K562 (cell line): Measurements from ENCODE around the gene PTBP3. TPM values are rescaled to one million over a fixed set of nuclear protein-coding genes. Genes with fewer than 3 reads are reported as not detected.

Experiments used
- ATAC-seq: fragments of 200-7000 bp; cut with Tn5 transposase; 3 replicates; pipeline ENCODE4 v1.9.1; 2020; ENCODE audit warnings: moderate library complexity
- BruUV-seq: library from RNA; stranded (reverse); fragments of 400-500 nt; replicated peaks from 2 replicates; lab custom pipeline; 2021; lab: Mats Ljungman, UMichigan
- CTCF ChIA-PET: fragments of 300-600 bp; formaldehyde crosslinking; extraction: SDS; loops from one replicate; lab custom pipeline; 2021; ENCODE audit warnings: low intra/inter-chr PET ratio; lab: Yijun Ruan, JAX
- POLR2A ChIA-PET: fragments of 300-600, 350-650 bp; sonication (Branson Sonifier 250); formaldehyde crosslinking; extraction: SDS; loops from one replicate; lab custom pipeline; 2021; ENCODE audit warnings: antibody characterized with exemption, inconsistent platforms; lab: Yijun Ruan, JAX
- DNase-seq, 4 experiments: peaks; one replicate each; pipeline versions ENCODE4 v3.0.0 to v3.0.0-alpha.2; 2011 to 2018; ENCODE audit warnings: low spot score in 3 of 4, mixed read lengths in 3 of 4; ENCODE audit errors: extremely low read depth in 1 of 4
- FAIRE-seq: peaks from 2 replicates; lab custom pipeline; 2011; peaks lifted over from hg19 to GRCh38; lab: Jason Lieb, UNC
- H2AFZ ChIP-seq: 2 replicates; pipeline ENCODE4 v1.6.0; 2011; ENCODE audit warnings: low read depth, low read length, control low read depth, inconsistent platforms
- H3K27ac ChIP-seq: fragments of 200-600 bp; 3 replicates; pipeline ENCODE4 v1.8.0; 2011; ENCODE audit warnings: low read depth, mild to moderate bottlenecking, control low read depth, inconsistent platforms, low read length, moderate library complexity, mixed read lengths; ENCODE audit errors: extremely low read depth
- H3K27me3 ChIP-seq, 2 experiments: fragments of 300-600 bp in 1 of 2; 2 replicates in 1 of 2; 3 replicates in 1 of 2; pipeline versions ENCODE4 v1.6.0 to v1.8.0; 2011; ENCODE audit warnings: inconsistent platforms in 2 of 2, low read length in 2 of 2, mild to moderate bottlenecking in 1 of 2, mixed read lengths in 1 of 2, moderate library complexity in 1 of 2; ENCODE audit not compliant: control insufficient read depth in 2 of 2, insufficient read depth in 2 of 2
- H3K36me3 ChIP-seq: fragments of 300-600 bp; 3 replicates; pipeline ENCODE4 v1.8.0; 2011; ENCODE audit warnings: mild to moderate bottlenecking, low read length, inconsistent platforms; ENCODE audit not compliant: control insufficient read depth, insufficient read depth
- H3K4me1 ChIP-seq, 2 experiments: fragments of 200-600 bp in 1 of 2; replicated peaks in 1 of 2; 2 replicates in 1 of 2; 3 replicates in 1 of 2; pipeline versions ENCODE4 v1.5.1 to v1.8.0; 2011; ENCODE audit warnings: inconsistent platforms in 2 of 2, low read length in 2 of 2, mild to moderate bottlenecking in 1 of 2, mixed read lengths in 1 of 2, moderate library complexity in 1 of 2; ENCODE audit not compliant: control insufficient read depth in 2 of 2, insufficient read depth in 2 of 2
- H3K4me2 ChIP-seq: 2 replicates; pipeline ENCODE4 v1.6.1; 2011; ENCODE audit warnings: low read length, control low read depth, inconsistent platforms, mixed read lengths; ENCODE audit not compliant: insufficient read depth
- H3K4me3 ChIP-seq: fragments of 200-600 bp; sonication (generic), shearing (Covaris generic); 2 replicates; pipeline ENCODE4 v1.5.1; 2016; ENCODE audit warnings: control low read depth, inconsistent platforms
- H3K79me2 ChIP-seq: fragments of 200-600 bp; 3 replicates; pipeline ENCODE4 v1.8.0; 2011; ENCODE audit warnings: low read length, inconsistent platforms; ENCODE audit not compliant: control insufficient read depth, insufficient read depth
- H3K9ac ChIP-seq, 2 experiments: 2 replicates each; pipeline versions ENCODE4 v1.6.0 to v1.6.1; 2011; ENCODE audit warnings: low read depth in 2 of 2, low read length in 2 of 2, control low read depth in 1 of 2, inconsistent platforms in 1 of 2, mild to moderate bottlenecking in 1 of 2, mixed read lengths in 1 of 2; ENCODE audit not compliant: insufficient read depth in 1 of 2
- H3K9me1 ChIP-seq: one replicate; pipeline ENCODE4 v1.6.0; 2011; ENCODE audit warnings: inconsistent platforms, mild to moderate bottlenecking, low read length, moderate library complexity; ENCODE audit not compliant: control insufficient read depth, insufficient read depth
- H3K9me3 ChIP-seq: replicated peaks from 2 replicates; pipeline ENCODE4 v1.5.1; 2011; ENCODE audit warnings: low read depth, low read length, inconsistent platforms; ENCODE audit not compliant: control insufficient read depth, insufficient read depth
- H4K20me1 ChIP-seq: replicated peaks from 2 replicates; pipeline ENCODE4 v1.6.1; 2011; ENCODE audit warnings: low read length, inconsistent platforms, mixed read lengths; ENCODE audit not compliant: control insufficient read depth, insufficient read depth
- E2F8 ChIP-seq: fragments of 450-650 bp; IDR thresholded peaks from 2 replicates; pipeline ENCODE4 v1.7.1; 2018; ENCODE audit warnings: mild to moderate bottlenecking, low read depth; ENCODE audit not compliant: partially characterized antibody
- FIP1L1 ChIP-seq: fragments of 200-400 bp; formaldehyde crosslinking; IDR thresholded peaks from 2 replicates; pipeline ENCODE4 v1.6.1; 2018; ENCODE audit warnings: mild to moderate bottlenecking, low read depth, low read length; ENCODE audit not compliant: poor library complexity, severe bottlenecking
- HDAC3 ChIP-seq: fragments of 450-650 bp; IDR thresholded peaks from 2 replicates; pipeline ENCODE4 v1.6.1; 2018; ENCODE audit warnings: borderline replicate concordance, mild to moderate bottlenecking, moderate library complexity; ENCODE audit not compliant: partially characterized antibody
- HOXB6 ChIP-seq: fragments of 250-450 bp; sonication (Bioruptor Pico); IDR thresholded peaks from 2 replicates; pipeline ENCODE4 v1.5.1; 2022; ENCODE audit warnings: mild to moderate bottlenecking, borderline replicate concordance
- MTA3 ChIP-seq: fragments of 450-650 bp; formaldehyde crosslinking; IDR thresholded peaks from 2 replicates; pipeline ENCODE4 v1.6.1; 2017; ENCODE audit warnings: mild to moderate bottlenecking, borderline replicate concordance
- PHB2 ChIP-seq: fragments of 450-650 bp; IDR thresholded peaks from 2 replicates; pipeline ENCODE4 v1.6.1; 2017; ENCODE audit warnings: low read depth
- WGBS: fragments of 100-300 bp; shearing (Covaris generic); methylation state at CpG from one replicate; pipeline ENCODE4 v1.1.6; 2016; ENCODE audit warnings: low coverage, mixed read lengths; ENCODE audit not compliant: insufficient coverage; ENCODE audit errors: missing lambda C conversion rate; 5-methylcytosine and 5-hydroxymethylcytosine counted together
- in situ Hi-C: fragments of 300-500 bp; cut with MboI; formaldehyde crosslinking; loops from 4 replicates; pipeline ENCODE4 v1.15.0; 2018; ENCODE audit warnings: inconsistent platforms, mixed read lengths
- intact Hi-C: fragments of 100-400 bp; cut with micrococcal nuclease; formaldehyde crosslinking; loops from 2 replicates; pipeline ENCODE4 v1.14.2; 2022
- polyA plus RNA-seq, 8 experiments: library from polyadenylated mRNA; depleted of rRNA in 4 of 8; stranded (reverse) in 5 of 8; unstranded in 3 of 8; fragments of >200 nt; fragmentation: Nextera tagmentation in 2 of 8; fragmentation: Illumina TruSeq in 1 of 8; extraction: Ambion mirVana in 2 of 8; extraction: Trizol in 1 of 8; gene quantifications; 2 replicates each; pipeline versions ENCODE4 v1.2.1 to v1.2.3, GENCODE V29; 2011 to 2014; ENCODE audit warnings: inconsistent platforms in 1 of 8, missing spikeins in 1 of 8
- total RNA-seq, 7 experiments: library from RNA; depleted of rRNA in 6 of 7; stranded (reverse); fragments of >200 nt in 6 of 7; fragmentation: Illumina TruSeq in 2 of 7; extraction: Trizol in 2 of 7; gene quantifications; 2 replicates each; pipeline versions ENCODE4 v1.2.1 to v1.2.3, GENCODE V29; 2011 to 2021; ENCODE audit warnings: low replicate concordance in 1 of 7
- TF ChIP-seq, protein P1 (sequence below): IDR thresholded peaks from 2 replicates; pipeline ENCODE4 v1.6.1; 2012; ENCODE audit warnings: low read depth, low read length, improper control_type of control experiment, borderline replicate concordance

PTBP3 gene
- total and polyA plus RNA-seq, 9 of the 15 experiments (the other 6 are each of a cell fraction or from before 2014, with no cell fraction given), result 22.4 to 132 (median 68.0) TPM

DNA sequence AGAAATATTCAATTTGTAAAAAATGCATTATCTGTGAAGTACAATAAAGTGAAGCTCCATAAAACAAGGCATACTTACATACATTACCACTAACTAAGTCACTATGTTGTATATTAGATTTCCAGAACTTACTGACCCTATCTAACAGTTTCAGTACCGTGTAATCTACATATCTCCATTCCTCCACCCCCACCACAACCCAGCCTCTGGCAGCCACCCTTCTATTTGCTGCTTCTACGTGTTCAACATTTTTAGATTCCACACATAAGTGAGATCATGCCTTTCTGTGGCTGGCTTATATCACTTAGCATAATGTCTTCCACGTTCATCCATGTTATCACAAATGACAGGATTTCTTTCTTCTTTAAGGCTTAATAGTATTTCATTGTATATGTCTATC is 31.3 kb upstream of the PTBP3 start:
- Histone ChIP-seq H3K9me3 (peaks cover 4% of the 10 kb centered on the region; the same call in 1 of the 2 replicates), H3K4me3 (no peak overlapping the region), H3K79me2 (no peaks in the 10 kb centered on the region), H3K9ac (no peak overlapping the region), H2AFZ (no peak overlapping the region), H3K4me2 (no peak overlapping the region), H3K9me1 (no peaks in the 10 kb centered on the region), H3K36me3 (no peaks in the 10 kb centered on the region), H3K4me1 (no peaks in the 10 kb centered on the region), H4K20me1 (no peaks in the 10 kb centered on the region), H3K27ac (no peak overlapping the region), H3K27me3 (no peaks in the 10 kb centered on the region)
- BruUV-seq, result no TSS peak
- WGBS, result 45% methylated on average over 3 of the region's 3 CpGs
- POLR2A ChIA-PET, result no interaction called here
- no peak for ATAC-seq
- in situ Hi-C loops, result loop anchor here (5.0 kb wide), 1 partner anchor 602 kb away; no protein-coding TSS in a partner anchor
- no peak for DNase-seq
- CTCF ChIA-PET, result no interaction called here
- TF ChIP-seq, protein P1, sequence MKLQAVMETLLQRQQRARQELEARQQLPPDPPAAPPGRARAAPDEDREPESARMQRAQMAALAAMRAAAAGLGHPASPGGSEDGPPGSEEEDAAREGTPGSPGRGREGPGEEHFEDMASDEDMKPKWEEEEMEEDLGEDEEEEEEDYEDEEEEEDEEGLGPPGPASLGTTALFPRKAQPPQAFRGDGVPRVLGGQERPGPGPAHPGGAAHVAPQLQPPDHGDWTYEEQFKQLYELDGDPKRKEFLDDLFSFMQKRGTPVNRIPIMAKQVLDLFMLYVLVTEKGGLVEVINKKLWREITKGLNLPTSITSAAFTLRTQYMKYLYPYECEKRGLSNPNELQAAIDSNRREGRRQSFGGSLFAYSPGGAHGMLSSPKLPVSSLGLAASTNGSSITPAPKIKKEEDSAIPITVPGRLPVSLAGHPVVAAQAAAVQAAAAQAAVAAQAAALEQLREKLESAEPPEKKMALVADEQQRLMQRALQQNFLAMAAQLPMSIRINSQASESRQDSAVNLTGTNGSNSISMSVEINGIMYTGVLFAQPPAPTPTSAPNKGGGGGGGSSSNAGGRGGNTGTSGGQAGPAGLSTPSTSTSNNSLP, result no peak
- TF ChIP-seq FIP1L1 (no peak), MTA3 (no peak), HDAC3 (no peak), E2F8 (no peak), PHB2 (no peak), HOXB6 (no peak)
- intact Hi-C loops, result loop anchor here (10.0 kb wide), 1 partner anchor 400 kb away; no protein-coding TSS in a partner anchor
- no peak for FAIRE-seq
